ENCODE measurements around the gene CEP57.
"Not testable (repeated sequence)": the region's sequence is repeated elsewhere in the genome, so short reads cannot be mapped to it uniquely, and the experiment has no call there.

CEP57 gene

DNA sequence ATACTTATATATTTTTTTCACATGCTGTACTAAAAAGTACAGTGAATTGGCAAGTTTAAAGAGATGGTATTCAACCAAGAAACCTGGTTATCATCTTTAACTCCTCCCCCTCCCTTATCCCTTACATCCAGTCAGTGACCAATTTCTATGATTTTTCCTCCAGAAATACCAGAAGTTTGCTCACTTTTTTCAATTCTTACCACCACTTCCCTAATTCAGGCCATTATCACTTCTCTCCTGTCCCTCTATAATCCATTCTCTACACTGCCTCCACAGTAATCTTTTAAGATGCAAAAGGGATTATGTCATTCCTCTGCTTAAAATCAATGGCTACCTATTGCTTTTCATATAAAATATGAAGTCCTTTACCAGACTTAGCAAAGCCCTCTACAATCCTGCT lies 62.8 kb downstream of the CEP57 start:
- DNase-seq (ENCODE audit: low read depth in 1 of 2, low spot score in 1 of 2) = no peak

- DNase-seq (ENCODE audit: low read depth in 1 of 2, low spot score in 1 of 2) = no peak
These were observed 63.6 kb downstream of the CEP57 start for GRCh38 chr11:95853862-95854261.

DNA sequence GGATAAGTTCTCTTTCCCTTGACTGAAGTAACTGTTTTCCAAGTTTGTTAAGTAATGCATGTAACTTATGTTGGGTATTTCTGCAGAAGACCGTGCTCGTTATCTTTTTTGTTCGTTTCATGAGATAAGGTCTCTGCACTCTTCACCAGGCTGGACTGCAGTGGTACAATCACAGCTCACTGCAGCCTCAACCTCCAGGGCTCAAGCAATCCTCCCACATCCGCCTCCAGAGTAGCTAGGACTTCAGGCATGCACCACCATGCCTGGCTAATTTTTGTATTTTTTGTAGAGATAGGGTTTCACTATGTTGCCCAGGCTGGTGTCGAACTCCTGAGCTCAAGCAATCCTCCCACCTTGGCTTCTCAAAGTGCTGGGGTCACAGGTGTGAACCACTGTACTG lies 64.1 kb downstream of the CEP57 start:
- DNase-seq (ENCODE audit: low read depth in 1 of 2, low spot score in 1 of 2) = not testable (repeated sequence)

DNA sequence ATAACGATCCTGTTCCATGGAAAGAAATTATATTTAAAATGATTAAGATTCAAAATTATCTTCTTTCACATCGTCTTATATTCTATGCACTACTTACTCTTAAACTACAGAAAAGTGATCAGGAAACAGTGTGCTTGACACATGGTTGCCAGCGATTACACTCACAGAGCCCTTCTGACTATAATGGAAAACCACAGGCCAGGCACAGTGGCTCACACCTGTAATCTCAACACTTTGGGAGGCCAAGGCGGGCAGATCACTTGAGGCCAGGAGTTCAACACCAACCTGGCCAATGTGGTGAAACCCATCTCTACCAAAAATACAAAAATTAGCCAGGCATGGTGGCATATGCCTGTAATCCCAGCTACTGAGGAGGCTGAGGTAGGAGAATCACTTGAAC lies 69.7 kb downstream of the CEP57 start:
- DNase-seq (ENCODE audit: low read depth in 1 of 2, low spot score in 1 of 2) = not testable (repeated sequence)

DNA sequence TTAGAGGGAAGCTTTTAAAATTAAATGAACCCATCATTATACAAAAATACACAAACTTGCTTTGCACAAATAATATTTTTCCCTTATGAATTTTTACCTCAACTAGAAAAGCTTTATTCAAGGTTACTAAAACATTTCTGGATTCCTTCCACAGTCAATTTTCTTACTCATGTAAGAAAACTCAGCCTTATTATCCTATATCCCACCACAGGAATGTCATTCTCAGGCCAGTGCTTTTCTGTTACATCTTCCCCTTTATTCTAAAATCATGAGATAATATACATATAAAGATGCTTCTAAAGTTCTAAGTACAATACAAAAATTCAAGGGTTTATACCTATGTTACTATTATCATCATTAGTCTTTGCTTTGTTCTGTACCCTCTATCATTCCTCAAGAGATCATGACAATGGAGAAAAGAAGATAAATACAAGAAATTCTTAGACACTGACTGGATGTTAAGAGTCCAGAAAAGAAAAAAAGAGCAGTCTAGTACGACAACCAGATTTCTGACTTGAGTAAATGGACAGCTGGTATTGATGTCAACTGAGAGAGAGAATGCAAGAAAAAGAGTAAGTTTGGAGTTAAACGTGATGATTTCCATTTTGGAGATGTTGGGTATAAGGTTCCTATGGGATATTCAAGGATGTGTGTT lies 73.3 kb downstream of the CEP57 start:
- no peak for DNase-seq (ENCODE audit: low read depth in 1 of 2, low spot score in 1 of 2)

GRCh38 chr11:95867105-95867504 lies 76.8 kb downstream of the CEP57 start:
- no peak for DNase-seq (ENCODE audit: low read depth in 1 of 2, low spot score in 1 of 2)

DNA sequence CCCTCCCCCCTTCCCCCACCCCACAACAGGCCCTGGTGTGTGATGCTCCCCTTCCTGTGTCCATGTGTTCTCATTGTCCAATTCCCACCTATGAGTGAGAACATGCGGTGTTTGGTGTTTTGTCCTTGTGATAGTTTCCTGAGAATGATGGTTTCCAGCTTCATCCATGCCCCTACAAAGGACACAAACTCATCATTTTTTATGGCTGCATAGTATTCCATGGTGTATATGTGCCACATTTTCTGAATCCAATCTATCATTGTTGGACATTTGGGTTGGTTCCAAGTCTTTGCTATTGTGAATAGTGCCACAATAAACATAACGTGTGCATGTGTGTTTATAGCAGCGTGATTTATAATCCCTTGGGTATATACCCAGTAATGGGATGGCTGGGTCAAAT lies 80.6 kb downstream of the CEP57 start:
- DNase-seq (ENCODE audit: low read depth in 1 of 2, low spot score in 1 of 2) = not testable (repeated sequence)

GRCh38 chr11:95877291-95877690 lies 87.0 kb downstream of the CEP57 start:
- DNase-seq (ENCODE audit: low read depth in 1 of 2, low spot score in 1 of 2) = no peak
